Measurements from ENCODE around the gene EFCAB6. TPM values are rescaled to one million over a fixed set of nuclear protein-coding genes. Genes with fewer than 3 reads are reported as not detected.

Gene EFCAB6
- total and polyA plus RNA-seq, 2 of the 13 experiments (the other 11 are each of a cell fraction or from before 2014, with no cell fraction given) = not detected

DNA sequence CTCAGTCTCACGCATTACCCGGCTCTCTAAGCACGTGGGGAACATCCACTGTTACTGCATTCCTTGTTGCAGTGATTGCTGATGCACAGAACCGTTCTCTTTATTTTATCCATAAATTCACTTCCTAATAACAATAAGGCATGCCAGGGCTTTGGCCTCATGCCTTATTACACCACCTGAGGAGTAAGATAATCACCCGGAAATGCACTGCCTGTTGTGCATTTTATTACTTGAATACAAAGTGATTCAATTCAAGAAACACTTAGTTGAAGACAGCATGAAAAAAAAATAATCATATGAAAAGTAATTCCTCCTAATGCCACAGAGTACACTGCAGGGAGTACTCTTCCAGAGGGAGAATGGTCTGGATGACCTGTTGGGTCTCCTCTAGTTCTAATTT lies 19.2 kb downstream of the EFCAB6 start:
- 21% methylated on average over 5 of the region's 5 CpGs for WGBS (ENCODE audit: low lambda C conversion rate)
- no peak overlapping the region for H3K9ac ChIP-seq (ENCODE audit: insufficient read depth, low read depth, low read length)
- no peaks in the 10 kb centered on the region for H3K4me1 ChIP-seq (ENCODE audit: insufficient read depth, low read length)
- no peaks in the 10 kb centered on the region for H3K9me3 ChIP-seq (ENCODE audit: low read length)
- ATAC-seq = no peak
- DNase-seq (ENCODE audit: low spot score) = no peak
- CTCF ChIA-PET (ENCODE audit: low intra/inter-chr PET ratio, low total read pairs) = no interaction called here
- H3K27me3 ChIP-seq (ENCODE audit: control insufficient read depth in 1 of 2, insufficient read depth in 2 of 2, low read length in 2 of 2) = peaks cover 0 to 4% of the 10 kb centered on the region in 2 experiments; a peak in 3 of 5 replicates
- H4K20me1 ChIP-seq (ENCODE audit: insufficient read depth, low read length) = no peaks in the 10 kb centered on the region
- H3K27ac ChIP-seq (ENCODE audit: extremely low read length, insufficient read depth, low read length) = no peak overlapping the region
- H3K36me3 ChIP-seq (replicated peaks in 1 of 2; ENCODE audit: control insufficient read depth in 1 of 2, insufficient read depth in 2 of 2, low read length in 2 of 2) = no peaks in the 10 kb centered on the region
- no peaks in the 10 kb centered on the region for H3K79me2 ChIP-seq (ENCODE audit: insufficient read depth, low read length)
- intact Hi-C loops (cut with micrococcal nuclease; ENCODE audit: unreplicated experiment) (no loop called here), in situ Hi-C loops (cut with HindIII; ENCODE audit: extremely low pct_ligation_motif_present, low pct_unique_long_range_greater_than_20kb) (no loop called here)
- TF ChIP-seq NFKBIZ (CRISPR knock-in tag; IDR thresholded peaks at IDR 0.05) (no peak), BORCS8-MEF2B (CRISPR knock-in tag; IDR thresholded peaks at IDR 0.05) (no peak), RBAK (CRISPR knock-in tag; IDR thresholded peaks at IDR 0.05) (no peak), RFXANK (CRISPR knock-in tag; IDR thresholded peaks at IDR 0.05) (no peak), GFI1 (CRISPR knock-in tag; IDR thresholded peaks at IDR 0.05; ENCODE audit: borderline replicate concordance) (no peak), ZNF124 (CRISPR knock-in tag; IDR thresholded peaks at IDR 0.05) (no peak), FOSL1 (CRISPR knock-in tag; IDR thresholded peaks at IDR 0.05; ENCODE audit: borderline replicate concordance) (no peak), ZNF652 (CRISPR knock-in tag; IDR thresholded peaks at IDR 0.05; ENCODE audit: borderline replicate concordance, low read depth) (no peak), NR2F1 (CRISPR knock-in tag; IDR thresholded peaks at IDR 0.05) (no peak), NFAT5 (CRISPR knock-in tag; IDR thresholded peaks at IDR 0.05) (no peak), SRF (IDR thresholded peaks at IDR 0.05; ENCODE audit: low read depth, low read length) (no peak), ZNF674 (CRISPR knock-in tag; IDR thresholded peaks at IDR 0.05; ENCODE audit: low read depth) (no peak), ZNF260 (CRISPR knock-in tag; IDR thresholded peaks at IDR 0.05; ENCODE audit: borderline replicate concordance, low read depth) (no peak), HNF4A (CRISPR knock-in tag; IDR thresholded peaks at IDR 0.05) (no peak), ZNF670 (CRISPR knock-in tag; IDR thresholded peaks at IDR 0.05; ENCODE audit: borderline replicate concordance) (no peak), GMEB1 (CRISPR knock-in tag; IDR thresholded peaks at IDR 0.05; ENCODE audit: borderline replicate concordance) (no peak), EED (CRISPR knock-in tag; IDR thresholded peaks at IDR 0.05) (no peak), SNRNP70 (IDR thresholded peaks at IDR 0.05; ENCODE audit: low read depth, low read length) (no peak), MIER3 (CRISPR knock-in tag; IDR thresholded peaks at IDR 0.05; ENCODE audit: borderline replicate concordance) (no peak), KLF13 (CRISPR knock-in tag; IDR thresholded peaks at IDR 0.05) (no peak)
- no TSS peak for BruUV-seq (replicated peaks)
- H3K4me2 ChIP-seq (ENCODE audit: low read depth, low read length) = no peak overlapping the region
- FAIRE-seq = no peak
- H2AFZ ChIP-seq (ENCODE audit: low read length) = no peak overlapping the region
- POLR2A ChIA-PET = no interaction called here
- H3K4me3 ChIP-seq (replicated peaks in 1 of 3; ENCODE audit: insufficient read depth in 1 of 3, low read depth in 2 of 3, low read length in 3 of 3) = no peak overlapping the region

Measured in HepG2 (cell line).